ENCODE results near the gene NLN.

- TF ChIP-seq CTCF (IDR thresholded peaks at IDR 0.05 in 4 of 5, conservative IDR thresholded peaks at IDR 0.05 in 1 of 5): no peak
- TF ChIP-seq POLR2A (IDR thresholded peaks at IDR 0.05): no peak
Measured at GRCh38 chr5:65856520-65856919, 134.5 kb downstream of the NLN start.

Measured in gastrocnemius medialis (tissue), 4 donors.